Stimulated activated CD8-positive, alpha-beta memory T cell treated with anti-CD3 and anti-CD28 coated beads, Interleukin-12 subunit alpha, Interleukin-12 subunit beta, amount 100 ng/mL, for 24 hours (primary cell): ENCODE results near the gene ATF2.

Source experiments
- DNase-seq: peaks from one replicate; pipeline ENCODE4 v3.0.0-alpha.2; 2020; ENCODE audit errors: extremely low read depth

ATF2 gene

DNA sequence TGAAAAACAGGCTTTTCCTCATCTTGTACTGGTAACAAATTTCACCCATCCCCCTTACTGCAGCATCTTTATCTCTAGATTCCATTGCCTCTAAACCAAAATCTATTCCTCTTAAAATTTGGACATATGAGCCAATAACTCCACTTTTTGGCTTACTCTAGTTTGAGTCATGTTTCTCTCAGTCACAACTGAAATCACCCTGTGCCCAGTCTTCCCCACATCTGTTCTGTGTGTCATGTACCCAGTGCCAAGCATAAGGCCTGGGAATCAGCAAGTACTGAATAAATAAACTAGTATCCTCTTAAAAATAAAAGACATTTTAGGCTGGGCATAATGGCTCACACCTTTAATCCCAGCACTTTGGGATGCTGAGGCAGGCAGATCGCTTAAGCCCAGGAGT is 142.1 kb downstream of the ATF2 start:
- DNase-seq: no peak

GRCh38 chr2:175025233-175025632 is 142.8 kb downstream of the ATF2 start:
- no peak for DNase-seq

- DNase-seq: no peak
Measured at GRCh38 chr2:175022923-175023322, 145.1 kb downstream of the ATF2 start.
